DND-41 (cell line): Measurements from ENCODE around the gene COPS8.

Experiments
- CTCF ChIP-seq: IDR thresholded peaks from 2 replicates; pipeline ENCODE4 v1.5.1; 2012; ENCODE audit warnings: borderline replicate concordance, low read length, moderate library complexity, mild to moderate bottlenecking; ENCODE audit not compliant: poor library complexity, severe bottlenecking; ENCODE audit errors: extremely low read depth
- EZH2 ChIP-seq: IDR thresholded peaks from 3 replicates; pipeline ENCODE4 v1.6.1; 2012; ENCODE audit warnings: borderline replicate concordance, low read depth, mild to moderate bottlenecking, moderate library complexity, low read length, inconsistent platforms; ENCODE audit not compliant: severe bottlenecking

- TF ChIP-seq CTCF (no peak), EZH2 (no peak)
Measured at GRCh38 chr2:237115870-237116269, 30.2 kb downstream of the COPS8 start.
